Endodermal cell (in vitro differentiated cells): Measurements from ENCODE around the gene SLIT3. TPM values are rescaled to one million over a fixed set of nuclear protein-coding genes. Genes with fewer than 3 reads are reported as not detected.
A peak's percentile ranks its signal among the peaks of the same experiment; 100 is the strongest.

Experiments used
- DNase-seq: peaks from one replicate; pipeline ENCODE4 v3.0.0-alpha.2; 2017
- H3K27ac ChIP-seq: 2 replicates; pipeline ENCODE4 v1.5.1; 2013; ENCODE audit warnings: mild to moderate bottlenecking, low read depth, low read length, moderate library complexity
- H3K27me3 ChIP-seq: 2 replicates; pipeline ENCODE4 v1.6.1; 2013; ENCODE audit warnings: mild to moderate bottlenecking, low read length, moderate library complexity; ENCODE audit not compliant: insufficient read depth, control insufficient read depth, poor library complexity, severe bottlenecking
- H3K36me3 ChIP-seq: 2 replicates; pipeline ENCODE4 v1.7.0; 2013; ENCODE audit warnings: mild to moderate bottlenecking, low read length, moderate library complexity; ENCODE audit not compliant: control insufficient read depth, insufficient read depth
- H3K4me1 ChIP-seq: one replicate; pipeline ENCODE4 v1.7.0; 2013; ENCODE audit warnings: low read length; ENCODE audit not compliant: control insufficient read depth, insufficient read depth
- H3K4me3 ChIP-seq: 2 replicates; pipeline ENCODE4 v1.5.1; 2013; ENCODE audit warnings: mild to moderate bottlenecking, low read length, moderate library complexity
- H3K9ac ChIP-seq: 2 replicates; pipeline ENCODE4 v1.6.1; 2013; ENCODE audit warnings: mild to moderate bottlenecking, low read length, moderate library complexity; ENCODE audit not compliant: poor library complexity, severe bottlenecking; ENCODE audit errors: extremely low read depth
- H3K9me3 ChIP-seq: 2 replicates; pipeline ENCODE4 v1.6.1; 2013; ENCODE audit warnings: mild to moderate bottlenecking, low read length, moderate library complexity; ENCODE audit not compliant: control insufficient read depth
- H3K27ac Mint-ChIP-seq: 2 replicates; pipeline ENCODE4 v1.8.0; 2020; ENCODE audit warnings: mixed read lengths
- H3K27me3 Mint-ChIP-seq: 2 replicates; pipeline ENCODE4 v1.8.0; 2021; ENCODE audit warnings: mild to moderate bottlenecking, mixed read lengths; ENCODE audit not compliant: insufficient read depth
- H3K36me3 Mint-ChIP-seq: 2 replicates; pipeline ENCODE4 v1.8.0; 2020; ENCODE audit warnings: low read depth, mixed read lengths
- H3K4me1 Mint-ChIP-seq: 2 replicates; pipeline ENCODE4 v1.8.0; 2020; ENCODE audit warnings: mixed read lengths
- H3K4me3 Mint-ChIP-seq: 2 replicates; pipeline ENCODE4 v1.8.0; 2020; ENCODE audit warnings: mild to moderate bottlenecking, moderate library complexity, mixed read lengths
- H3K9me3 Mint-ChIP-seq: 2 replicates; pipeline ENCODE4 v1.8.0; 2020; ENCODE audit warnings: mild to moderate bottlenecking, mixed read lengths
- CTCF ChIP-seq: fragments of 200-600 bp; sonication (generic); conservative IDR thresholded peaks from 2 replicates; pipeline ENCODE4 v1.5.0; 2021; ENCODE audit warnings: antibody characterized with exemption, mild to moderate bottlenecking
- WGBS, 2 experiments: methylation state at CpG; one replicate each; pipeline versions ENCODE4 v1.1.5 to v1.1.7; 2013; ENCODE audit warnings: missing lambda C conversion rate in 2 of 2, mixed read lengths in 1 of 2; ENCODE audit not compliant: insufficient coverage in 1 of 2, insufficient read length in 1 of 2; 5-methylcytosine and 5-hydroxymethylcytosine counted together
- total RNA-seq, 2 donors: library from RNA; stranded (reverse); fragmentation: NEBNext Ultra II Directional in 1 of 2; extraction: Animal tissue kit (Norgen Biotek cat#: 25700) in 1 of 2; gene quantifications; 2 replicates in 1 of 2; 3 replicates in 1 of 2; pipeline ENCODE4 v1.2.1, GENCODE V29; 2021

Gene SLIT3
- total RNA-seq, 2 donors from 2014 or later: 2.5 to 3.4 TPM

- H3K4me3 Mint-ChIP-seq: no peak overlapping the region
These were observed 435.0 kb downstream of the SLIT3 start for GRCh38 chr5:168865968-168866367.

GRCh38 chr5:168863021-168863420, 437.9 kb downstream of the SLIT3 start:
- Histone ChIP-seq H3K4me1 (peaks cover 5% of the 10 kb centered on the region), H3K9me3 (no peaks in the 10 kb centered on the region), H3K36me3 (no peaks in the 10 kb centered on the region), H3K4me3 (no peak overlapping the region), H3K27ac (no peak overlapping the region), H3K27me3 (peaks cover 48% of the 10 kb centered on the region), H3K9ac (no peak overlapping the region)
- peaks cover 25% of the 10 kb centered on the region for H3K27me3 Mint-ChIP-seq
- 86 to 87% methylated on average over 2 to 5 of the region's 5 CpGs for WGBS, 2 experiments
- no peak overlapping the region for H3K4me3 Mint-ChIP-seq
- no peak overlapping the region for H3K27ac Mint-ChIP-seq
- H3K9me3 Mint-ChIP-seq: no peaks in the 10 kb centered on the region
- no peaks in the 10 kb centered on the region for H3K36me3 Mint-ChIP-seq
- H3K4me1 Mint-ChIP-seq: peaks cover 17% of the 10 kb centered on the region
- DNase-seq: no peak
- TF ChIP-seq CTCF: no peak

More at GRCh38 chr5:168865968-168866367, 435.0 kb downstream of the SLIT3 start:
- Histone ChIP-seq H3K4me3 (no peak overlapping the region), H3K4me1 (no peaks in the 10 kb centered on the region), H3K9ac (no peak overlapping the region), H3K27ac (peak overlapping the region; percentile 89), H3K36me3 (no peaks in the 10 kb centered on the region), H3K27me3 (peaks cover 53% of the 10 kb centered on the region), H3K9me3 (no peaks in the 10 kb centered on the region)
- H3K27ac Mint-ChIP-seq: no peak overlapping the region
- DNase-seq: peak; percentile 77
- peaks cover 3% of the 10 kb centered on the region for H3K4me1 Mint-ChIP-seq
- TF ChIP-seq CTCF: no peak
- no peaks in the 10 kb centered on the region for H3K36me3 Mint-ChIP-seq
- no peaks in the 10 kb centered on the region for H3K9me3 Mint-ChIP-seq
- WGBS, 2 experiments: 43% methylated on average over 5 of the region's 5 CpGs; no CpG with 5 or more reads in 1 of the 2 experiments
- peaks cover 19% of the 10 kb centered on the region for H3K27me3 Mint-ChIP-seq

GRCh38 chr5:168860503-168860902, 440.4 kb downstream of the SLIT3 start:
- no peak for DNase-seq
- WGBS, 2 experiments: 93 to 100% methylated on average over 1 of the region's 1 CpG
- peaks cover 5% of the 10 kb centered on the region for H3K4me1 ChIP-seq
- no peak for TF ChIP-seq CTCF
- no peaks in the 10 kb centered on the region for H3K9me3 ChIP-seq
- H3K27ac ChIP-seq: no peak overlapping the region
- no peak overlapping the region for H3K4me3 Mint-ChIP-seq
- H3K4me3 ChIP-seq: no peak overlapping the region
- H3K9ac ChIP-seq: no peak overlapping the region
- peaks cover 65% of the 10 kb centered on the region for H3K27me3 ChIP-seq
- H3K4me1 Mint-ChIP-seq: peaks cover 14% of the 10 kb centered on the region
- no peak overlapping the region for H3K27ac Mint-ChIP-seq
- no peaks in the 10 kb centered on the region for H3K9me3 Mint-ChIP-seq
- H3K36me3 Mint-ChIP-seq: no peaks in the 10 kb centered on the region
- no peaks in the 10 kb centered on the region for H3K36me3 ChIP-seq
- peaks cover 46% of the 10 kb centered on the region for H3K27me3 Mint-ChIP-seq
